PC-9 (cell line): ENCODE measurements around the gene CRTC1. TPM values are rescaled to one million over a fixed set of nuclear protein-coding genes. Genes with fewer than 3 reads are reported as not detected.

ENCODE experiments used
- BruUV-seq: library from RNA; stranded (reverse); fragments of 400-500 nt; replicated peaks from 2 replicates; lab custom pipeline; 2021; lab: Mats Ljungman, UMichigan
- CTCF ChIA-PET: fragments of 300-600 bp; sonication (Branson Sonifier 250); formaldehyde crosslinking; loops from one replicate; lab custom pipeline; 2022; ENCODE audit warnings: antibody characterized with exemption; lab: Charles Lee
- POLR2A ChIA-PET: fragments of 300-600 bp; sonication (Branson Sonifier 250); formaldehyde crosslinking; loops from one replicate; lab custom pipeline; 2022; ENCODE audit warnings: antibody characterized with exemption; ENCODE audit not compliant: unreplicated experiment; lab: Charles Lee
- DNase-seq, 2 experiments: peaks; one replicate each; pipeline versions ENCODE4 v3.0.0 to v3.0.0-alpha.2; 2015 to 2022; ENCODE audit warnings: mixed read lengths in 1 of 2
- H2AFZ ChIP-seq: fragments of 200-600 bp; sonication (generic); 2 replicates; pipeline ENCODE4 v1.8.1; 2017; ENCODE audit warnings: antibody characterized with exemption
- H3F3A ChIP-seq: fragments of 200-600 bp; sonication (generic); 2 replicates; pipeline ENCODE4 v1.8.1; 2017; ENCODE audit warnings: antibody characterized with exemption, mild to moderate bottlenecking, low read depth; ENCODE audit not compliant: insufficient read depth
- H3K27ac ChIP-seq: fragments of 200-600 bp; sonication (generic); 2 replicates; pipeline ENCODE4 v1.6.1; 2016; ENCODE audit warnings: mixed run types
- H3K27me3 ChIP-seq: fragments of 200-600 bp; sonication (generic); 2 replicates; pipeline ENCODE4 v1.6.1; 2016; ENCODE audit warnings: low read depth, mixed run types; ENCODE audit not compliant: insufficient read depth
- H3K36me3 ChIP-seq: fragments of 200-600 bp; sonication (generic); 2 replicates; pipeline ENCODE4 v1.6.1; 2016; ENCODE audit warnings: low read depth, mixed run types
- H3K4me1 ChIP-seq: fragments of 200-600 bp; sonication (generic); replicated peaks from 2 replicates; pipeline ENCODE4 v1.6.1; 2016; ENCODE audit warnings: mixed run types; ENCODE audit not compliant: insufficient read depth
- H3K4me2 ChIP-seq: fragments of 200-600 bp; sonication (generic); 2 replicates; pipeline ENCODE4 v1.6.1; 2017; ENCODE audit warnings: mixed run types
- H3K4me3 ChIP-seq: fragments of 200-600 bp; sonication (generic); 2 replicates; pipeline ENCODE4 v1.6.1; 2016; ENCODE audit warnings: mixed run types
- H3K79me2 ChIP-seq: fragments of 200-600 bp; sonication (generic); 2 replicates; pipeline ENCODE4 v1.6.1; 2017; ENCODE audit warnings: low read depth, mixed run types
- H3K9me2 ChIP-seq: fragments of 200-600 bp; sonication (generic); 2 replicates; pipeline ENCODE4 v1.8.1; 2017; ENCODE audit warnings: mild to moderate bottlenecking; ENCODE audit not compliant: insufficient read depth
- H3K9me3 ChIP-seq: fragments of 200-600 bp; sonication (generic); 2 replicates; pipeline ENCODE4 v1.8.1; 2016; ENCODE audit warnings: low read depth; ENCODE audit not compliant: insufficient read depth
- H4K20me1 ChIP-seq: fragments of 200-600 bp; sonication (generic); 2 replicates; pipeline ENCODE4 v1.8.1; 2017; ENCODE audit not compliant: insufficient read depth
- CTCF ChIP-seq: fragments of 200-600 bp; sonication (generic); conservative IDR thresholded peaks from 2 replicates; pipeline ENCODE4 v1.6.1; 2017; ENCODE audit warnings: mixed run types, antibody characterized with exemption, mild to moderate bottlenecking, moderate library complexity
- EZH2 ChIP-seq: fragments of 200-600 bp; sonication (generic); IDR thresholded peaks from 2 replicates; pipeline ENCODE4 v1.8.0; 2017; ENCODE audit warnings: antibody characterized with exemption, low read depth
- intact Hi-C: fragments of 100-400 bp; cut with micrococcal nuclease; formaldehyde crosslinking; loops from one replicate; pipeline ENCODE4 v1.10.0; 2022; ENCODE audit not compliant: unreplicated experiment
- total RNA-seq: library from RNA; stranded (reverse); gene quantifications from 2 replicates; pipeline ENCODE4 v1.2.3, GENCODE V29; 2021

Gene CRTC1
- total RNA-seq, 1 experiment from 2014 or later = 16.6 TPM

- Histone ChIP-seq H3K27ac (no peak overlapping the region), H3K27me3 (no peaks in the 10 kb centered on the region), H3K4me2 (no peak overlapping the region), H3K4me1 (peaks cover 26% of the 10 kb centered on the region), H3K9me2 (no peaks in the 10 kb centered on the region), H2AFZ (no peak overlapping the region), H3K4me3 (no peak overlapping the region), H3K36me3 (no peaks in the 10 kb centered on the region), H3K79me2 (no peaks in the 10 kb centered on the region), H4K20me1 (no peaks in the 10 kb centered on the region), H3F3A (peaks cover 25% of the 10 kb centered on the region), H3K9me3 (no peaks in the 10 kb centered on the region)
- TF ChIP-seq EZH2 (no peak), CTCF (no peak)
- DNase-seq = no peak
- intact Hi-C loops = no loop called here
- POLR2A ChIA-PET = no interaction called here
- no TSS peak for BruUV-seq
- CTCF ChIA-PET = no interaction called here
Observed at GRCh38 chr19:18759304-18759994, 76.0 kb downstream of the CRTC1 start.

- no TSS peak for BruUV-seq
- Histone ChIP-seq H3F3A (peaks cover 30% of the 10 kb centered on the region), H3K4me1 (peaks cover 32% of the 10 kb centered on the region), H3K27ac (no peak overlapping the region), H3K9me2 (no peaks in the 10 kb centered on the region), H2AFZ (no peak overlapping the region), H3K79me2 (no peaks in the 10 kb centered on the region), H4K20me1 (no peaks in the 10 kb centered on the region), H3K4me3 (no peak overlapping the region), H3K27me3 (no peaks in the 10 kb centered on the region), H3K36me3 (no peaks in the 10 kb centered on the region), H3K9me3 (no peaks in the 10 kb centered on the region), H3K4me2 (no peak overlapping the region)
- intact Hi-C loops = loop anchor here (5.0 to 10.0 kb wide), 2 partner anchors 87 to 155 kb away; partner anchors contain the start of gene CRLF1
- POLR2A ChIA-PET = no interaction called here
- no peak for DNase-seq
- TF ChIP-seq EZH2 (no peak), CTCF (no peak)
- CTCF ChIA-PET = no interaction called here
Observed at GRCh38 chr19:18759995-18760426, 76.5 kb downstream of the CRTC1 start.

GRCh38 chr19:18760440-18761383 is 77.2 kb downstream of the CRTC1 start:
- H3K9me2 ChIP-seq = no peaks in the 10 kb centered on the region
- no peaks in the 10 kb centered on the region for H3K9me3 ChIP-seq
- DNase-seq = no peak
- H3K79me2 ChIP-seq = no peaks in the 10 kb centered on the region
- no peak overlapping the region for H2AFZ ChIP-seq
- intact Hi-C loops = loop anchor here (5.0 to 10.0 kb wide), 2 partner anchors 87 to 156 kb away; partner anchors contain the start of gene CRLF1
- H3K36me3 ChIP-seq = no peaks in the 10 kb centered on the region
- H3K27ac ChIP-seq = no peak overlapping the region
- H3F3A ChIP-seq = peaks cover 37% of the 10 kb centered on the region
- no peak overlapping the region for H3K4me2 ChIP-seq
- no peak overlapping the region for H3K4me3 ChIP-seq
- H4K20me1 ChIP-seq = no peaks in the 10 kb centered on the region
- POLR2A ChIA-PET = no interaction called here
- no TSS peak for BruUV-seq
- H3K27me3 ChIP-seq = no peaks in the 10 kb centered on the region
- H3K4me1 ChIP-seq = peaks cover 39% of the 10 kb centered on the region
- no peak for TF ChIP-seq CTCF
- no peak for TF ChIP-seq EZH2
- CTCF ChIA-PET = interaction anchor here (0.7 kb wide), 1 partner anchor 21 kb away, joined by 14 read pairs; no protein-coding TSS in a partner anchor
